ENCODE results near the gene SGCA.

DNA sequence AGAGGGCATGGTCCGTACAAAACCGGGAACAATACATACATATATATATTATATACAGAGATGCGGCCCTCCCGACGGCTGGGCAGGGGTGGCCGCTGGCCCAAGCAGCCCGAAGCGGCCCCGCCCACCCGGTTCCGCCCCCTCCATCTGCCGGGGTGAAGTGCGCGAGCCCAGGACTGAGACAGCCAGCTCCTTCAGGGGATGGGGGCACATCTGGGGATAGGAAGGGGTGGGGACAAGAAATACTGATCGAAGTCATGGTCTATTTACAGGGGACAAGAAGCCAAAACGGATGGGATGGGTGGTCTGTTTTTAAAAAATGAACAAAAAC lies 32.1 kb upstream of the SGCA start:
- no peak for TF ChIP-seq POLR2A (IDR thresholded peaks at IDR 0.05; ENCODE audit: control extremely low read depth in 1 of 2, low read depth in 2 of 2, low read length in 2 of 2)
- no peak for TF ChIP-seq GTF2F1 (IDR thresholded peaks at IDR 0.05; ENCODE audit: borderline replicate concordance, low read depth, low read length)
- TF ChIP-seq, protein P1, sequence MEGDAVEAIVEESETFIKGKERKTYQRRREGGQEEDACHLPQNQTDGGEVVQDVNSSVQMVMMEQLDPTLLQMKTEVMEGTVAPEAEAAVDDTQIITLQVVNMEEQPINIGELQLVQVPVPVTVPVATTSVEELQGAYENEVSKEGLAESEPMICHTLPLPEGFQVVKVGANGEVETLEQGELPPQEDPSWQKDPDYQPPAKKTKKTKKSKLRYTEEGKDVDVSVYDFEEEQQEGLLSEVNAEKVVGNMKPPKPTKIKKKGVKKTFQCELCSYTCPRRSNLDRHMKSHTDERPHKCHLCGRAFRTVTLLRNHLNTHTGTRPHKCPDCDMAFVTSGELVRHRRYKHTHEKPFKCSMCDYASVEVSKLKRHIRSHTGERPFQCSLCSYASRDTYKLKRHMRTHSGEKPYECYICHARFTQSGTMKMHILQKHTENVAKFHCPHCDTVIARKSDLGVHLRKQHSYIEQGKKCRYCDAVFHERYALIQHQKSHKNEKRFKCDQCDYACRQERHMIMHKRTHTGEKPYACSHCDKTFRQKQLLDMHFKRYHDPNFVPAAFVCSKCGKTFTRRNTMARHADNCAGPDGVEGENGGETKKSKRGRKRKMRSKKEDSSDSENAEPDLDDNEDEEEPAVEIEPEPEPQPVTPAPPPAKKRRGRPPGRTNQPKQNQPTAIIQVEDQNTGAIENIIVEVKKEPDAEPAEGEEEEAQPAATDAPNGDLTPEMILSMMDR (IDR thresholded peaks at IDR 0.05; ENCODE audit: control extremely low read depth in 1 of 3, insufficient read depth in 1 of 3, low read depth in 1 of 3, low read length in 3 of 3): no peak
- TF ChIP-seq SP2 (IDR thresholded peaks at IDR 0.05; ENCODE audit: low read length): no peak
- TF ChIP-seq, protein P2, sequence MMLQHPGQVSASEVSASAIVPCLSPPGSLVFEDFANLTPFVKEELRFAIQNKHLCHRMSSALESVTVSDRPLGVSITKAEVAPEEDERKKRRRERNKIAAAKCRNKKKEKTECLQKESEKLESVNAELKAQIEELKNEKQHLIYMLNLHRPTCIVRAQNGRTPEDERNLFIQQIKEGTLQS (IDR thresholded peaks at IDR 0.05; ENCODE audit: insufficient read depth, low read depth, low read length): no peak
- TF ChIP-seq, protein P3, sequence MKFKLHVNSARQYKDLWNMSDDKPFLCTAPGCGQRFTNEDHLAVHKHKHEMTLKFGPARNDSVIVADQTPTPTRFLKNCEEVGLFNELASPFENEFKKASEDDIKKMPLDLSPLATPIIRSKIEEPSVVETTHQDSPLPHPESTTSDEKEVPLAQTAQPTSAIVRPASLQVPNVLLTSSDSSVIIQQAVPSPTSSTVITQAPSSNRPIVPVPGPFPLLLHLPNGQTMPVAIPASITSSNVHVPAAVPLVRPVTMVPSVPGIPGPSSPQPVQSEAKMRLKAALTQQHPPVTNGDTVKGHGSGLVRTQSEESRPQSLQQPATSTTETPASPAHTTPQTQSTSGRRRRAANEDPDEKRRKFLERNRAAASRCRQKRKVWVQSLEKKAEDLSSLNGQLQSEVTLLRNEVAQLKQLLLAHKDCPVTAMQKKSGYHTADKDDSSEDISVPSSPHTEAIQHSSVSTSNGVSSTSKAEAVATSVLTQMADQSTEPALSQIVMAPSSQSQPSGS (IDR thresholded peaks at IDR 0.05; ENCODE audit: low read length): no peak
- TF ChIP-seq TBP (IDR thresholded peaks at IDR 0.05; ENCODE audit: low read depth, low read length): no peak
- TF ChIP-seq KDM1A (IDR thresholded peaks at IDR 0.05; ENCODE audit: borderline replicate concordance, low read length): no peak
- no peak for TF ChIP-seq EP300 (IDR thresholded peaks at IDR 0.05; ENCODE audit: borderline replicate concordance in 1 of 2, low read depth in 2 of 2, low read length in 2 of 2)
- TF ChIP-seq CHD2 (IDR thresholded peaks at IDR 0.05; ENCODE audit: low read length): no peak
